GF-D8 (cell line): Measurements from ENCODE around the gene KAZN.

Experiments used
- DNase-seq: peaks from one replicate; lab custom pipeline; 2025; lab: John Stamatoyannopoulos, UW

The KAZN gene

GRCh38 chr1:15158506-15159165 lies 560.2 kb downstream of the KAZN start:
- DNase-seq, result no peak

- DNase-seq, result no peak
These were observed 560.7 kb downstream of the KAZN start for GRCh38 chr1:15159166-15159555.

DNA sequence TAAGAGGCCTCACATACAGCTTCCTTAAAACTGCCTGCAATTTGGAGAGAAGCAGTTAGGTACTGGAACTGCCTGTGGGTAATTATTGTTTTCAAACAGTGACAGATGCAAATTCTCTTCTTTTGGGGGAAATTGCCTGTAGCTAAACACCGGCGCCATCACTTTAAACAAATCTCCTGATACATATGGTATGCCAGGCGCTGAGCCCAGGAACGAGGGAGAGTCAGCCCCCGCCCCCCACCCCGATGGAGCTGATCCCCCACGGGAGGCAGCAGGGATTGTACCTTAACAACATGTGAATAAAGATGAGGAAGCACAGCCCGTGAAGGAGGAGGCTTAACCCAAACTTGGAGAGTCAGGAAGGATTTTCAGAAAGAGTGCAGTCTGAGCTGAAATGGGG lies 562.1 kb downstream of the KAZN start:
- DNase-seq, result no peak

DNA sequence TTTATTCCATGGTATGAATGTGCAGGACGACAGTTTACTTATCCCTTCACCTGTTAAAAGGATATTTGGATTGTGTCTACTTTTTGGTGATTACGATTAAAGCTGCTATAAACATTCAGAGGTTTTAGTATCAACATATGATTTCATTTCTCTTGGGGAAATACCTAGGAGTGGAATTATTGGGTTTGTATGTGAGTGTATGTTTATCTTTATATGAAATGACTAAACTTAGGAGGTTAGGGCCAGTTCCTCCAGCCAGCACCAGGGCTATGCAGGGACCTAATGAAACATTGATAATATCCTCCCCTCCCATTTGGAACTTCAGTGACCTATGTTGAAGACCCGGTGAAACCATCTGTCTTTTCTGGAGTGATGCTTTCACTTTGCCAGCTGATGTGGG lies 568.9 kb downstream of the KAZN start:
- no peak for DNase-seq
